Ascending aorta (tissue), 2 donors: Measurements from ENCODE around the gene GPA33. TPM values are rescaled to one million over a fixed set of nuclear protein-coding genes. Genes with fewer than 3 reads are reported as not detected.

Source experiments
- DNase-seq, 2 donors: peaks; one replicate each; pipeline ENCODE4 v3.0.0-alpha.2; 2019; ENCODE audit warnings: low spot score in 2 of 2
- H3K27ac ChIP-seq, 2 donors: fragments of 200-600 bp; sonication (generic); one replicate each; pipeline ENCODE4 v1.5.1; 2016 to 2017; ENCODE audit warnings: mild to moderate bottlenecking in 1 of 2
- H3K27me3 ChIP-seq: fragments of 200-600 bp; sonication (generic); one replicate; pipeline ENCODE4 v1.5.1; 2017
- H3K36me3 ChIP-seq, 2 donors: fragments of 200-600 bp; sonication (generic); one replicate each; pipeline ENCODE4 v1.5.1; 2016
- H3K4me1 ChIP-seq, 2 donors: fragments of 200-600 bp; sonication (generic); one replicate each; pipeline ENCODE4 v1.5.1; 2016 to 2017; ENCODE audit warnings: mild to moderate bottlenecking in 1 of 2
- H3K4me3 ChIP-seq, 2 donors: fragments of 200-600 bp; sonication (generic); one replicate each; pipeline ENCODE4 v1.5.1; 2016 to 2017; ENCODE audit warnings: mild to moderate bottlenecking in 1 of 2
- H3K9me3 ChIP-seq, 2 donors: fragments of 200-600 bp; sonication (generic); one replicate each; pipeline ENCODE4 v1.5.1; 2016
- intact Hi-C: fragments of 100-400 bp; cut with DNase I; formaldehyde crosslinking; loops from one replicate; pipeline ENCODE4 v1.15.1; 2023
- total RNA-seq: library from RNA; depleted of rRNA; stranded (reverse); fragments of >200 nt; gene quantifications from one replicate; pipeline ENCODE4 v1.1.0, GENCODE V29; 2016
- TF ChIP-seq, protein P1 (sequence below), 3 experiments: fragments of 200-600 bp in 2 of 3; fragments of 450-650 bp in 1 of 3; sonication (generic) in 2 of 3; IDR thresholded peaks; one replicate each; pipeline ENCODE4 v1.5.1; 2016 to 2019; ENCODE audit warnings: antibody characterized with exemption in 3 of 3, mild to moderate bottlenecking in 1 of 3, moderate library complexity in 1 of 3

Gene GPA33
- total RNA-seq, 1 donor from 2014 or later: not detected

DNA sequence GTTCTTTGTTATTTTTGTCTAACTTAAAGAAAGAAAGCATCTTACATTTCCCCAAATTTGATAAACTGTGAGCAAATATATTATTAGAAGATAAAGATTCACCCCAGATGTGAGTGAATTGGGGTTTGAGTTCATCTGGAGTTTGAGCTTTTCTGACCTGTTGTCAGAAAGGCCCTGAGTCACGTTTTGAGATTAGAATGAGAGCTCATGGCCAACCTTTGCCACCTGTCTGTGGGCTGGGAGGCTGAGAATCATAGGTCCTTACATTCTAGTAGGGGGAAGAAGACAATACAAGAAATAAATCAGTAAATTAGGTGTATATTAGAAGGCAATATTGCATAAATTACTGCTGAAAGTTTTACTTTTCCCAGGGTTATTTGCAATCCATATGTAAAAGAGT, 26.0 kb upstream of the GPA33 start:
- H3K36me3 ChIP-seq: peaks cover 0 to 3% of the 10 kb centered on the region in 2 donors
- no peak for DNase-seq
- TF ChIP-seq, protein P1, sequence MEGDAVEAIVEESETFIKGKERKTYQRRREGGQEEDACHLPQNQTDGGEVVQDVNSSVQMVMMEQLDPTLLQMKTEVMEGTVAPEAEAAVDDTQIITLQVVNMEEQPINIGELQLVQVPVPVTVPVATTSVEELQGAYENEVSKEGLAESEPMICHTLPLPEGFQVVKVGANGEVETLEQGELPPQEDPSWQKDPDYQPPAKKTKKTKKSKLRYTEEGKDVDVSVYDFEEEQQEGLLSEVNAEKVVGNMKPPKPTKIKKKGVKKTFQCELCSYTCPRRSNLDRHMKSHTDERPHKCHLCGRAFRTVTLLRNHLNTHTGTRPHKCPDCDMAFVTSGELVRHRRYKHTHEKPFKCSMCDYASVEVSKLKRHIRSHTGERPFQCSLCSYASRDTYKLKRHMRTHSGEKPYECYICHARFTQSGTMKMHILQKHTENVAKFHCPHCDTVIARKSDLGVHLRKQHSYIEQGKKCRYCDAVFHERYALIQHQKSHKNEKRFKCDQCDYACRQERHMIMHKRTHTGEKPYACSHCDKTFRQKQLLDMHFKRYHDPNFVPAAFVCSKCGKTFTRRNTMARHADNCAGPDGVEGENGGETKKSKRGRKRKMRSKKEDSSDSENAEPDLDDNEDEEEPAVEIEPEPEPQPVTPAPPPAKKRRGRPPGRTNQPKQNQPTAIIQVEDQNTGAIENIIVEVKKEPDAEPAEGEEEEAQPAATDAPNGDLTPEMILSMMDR (IDR thresholded peaks at IDR 0.05): no peak
- no peak overlapping the region for H3K4me3 ChIP-seq
- H3K4me1 ChIP-seq: no peaks in the 10 kb centered on the region
- H3K9me3 ChIP-seq: no peaks in the 10 kb centered on the region
- no peak overlapping the region for H3K27ac ChIP-seq
- no peaks in the 10 kb centered on the region for H3K27me3 ChIP-seq
- intact Hi-C loops: no loop called here

DNA sequence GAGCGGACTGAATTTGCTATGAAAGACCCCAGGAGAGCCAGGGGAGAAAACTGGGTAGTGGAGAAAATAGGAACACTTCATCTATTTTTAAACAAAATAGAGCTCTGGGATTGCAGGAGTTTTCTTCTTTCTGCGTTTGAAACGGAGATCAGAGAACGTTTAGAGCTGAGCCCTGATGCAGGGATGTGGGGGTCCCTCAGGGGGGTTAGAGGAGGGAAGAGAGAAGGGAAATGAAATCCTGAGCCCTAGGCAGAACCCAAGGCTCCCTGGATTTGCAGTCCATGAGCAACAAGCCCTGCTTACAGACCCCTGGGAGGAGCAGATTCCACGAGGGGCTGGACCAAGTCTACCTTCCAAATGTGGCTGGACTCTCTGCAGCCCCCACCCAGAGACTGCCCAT, 25.5 kb upstream of the GPA33 start:
- Histone ChIP-seq H3K9me3 (no peaks in the 10 kb centered on the region), H3K27ac (no peak overlapping the region), H3K4me3 (no peak overlapping the region), H3K4me1 (no peaks in the 10 kb centered on the region), H3K36me3 (peaks cover 0 to 3% of the 10 kb centered on the region in 2 donors), H3K27me3 (no peaks in the 10 kb centered on the region)
- TF ChIP-seq, protein P1 (IDR thresholded peaks at IDR 0.05): no peak
- no peak for DNase-seq
- intact Hi-C loops: no loop called here

DNA sequence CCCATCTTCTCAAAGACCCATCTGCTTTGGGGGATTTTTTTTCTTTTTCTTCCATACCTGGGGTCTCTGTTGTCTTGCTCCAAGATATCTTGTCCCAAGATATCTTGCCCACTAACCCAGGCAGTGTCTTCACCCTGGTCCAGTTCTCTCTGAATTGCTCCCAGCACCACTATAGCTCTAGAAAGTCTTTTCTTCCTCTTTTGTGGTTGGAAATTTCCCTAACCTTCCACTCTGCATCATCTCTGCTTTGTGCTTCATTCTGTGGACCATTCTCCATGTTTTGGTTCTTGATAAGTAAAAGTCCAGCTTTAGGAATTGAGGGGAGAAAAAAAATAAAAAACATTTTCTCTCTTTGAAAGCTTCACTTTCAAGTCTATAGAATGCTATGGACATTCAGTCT, 24.5 kb upstream of the GPA33 start:
- no peak for DNase-seq
- Histone ChIP-seq H3K4me3 (no peak overlapping the region), H3K36me3 (peaks cover 0 to 3% of the 10 kb centered on the region in 2 donors), H3K27me3 (no peaks in the 10 kb centered on the region), H3K9me3 (no peaks in the 10 kb centered on the region), H3K4me1 (no peaks in the 10 kb centered on the region), H3K27ac (no peak overlapping the region)
- intact Hi-C loops: no loop called here
- TF ChIP-seq, protein P1 (IDR thresholded peaks at IDR 0.05): no peak

DNA sequence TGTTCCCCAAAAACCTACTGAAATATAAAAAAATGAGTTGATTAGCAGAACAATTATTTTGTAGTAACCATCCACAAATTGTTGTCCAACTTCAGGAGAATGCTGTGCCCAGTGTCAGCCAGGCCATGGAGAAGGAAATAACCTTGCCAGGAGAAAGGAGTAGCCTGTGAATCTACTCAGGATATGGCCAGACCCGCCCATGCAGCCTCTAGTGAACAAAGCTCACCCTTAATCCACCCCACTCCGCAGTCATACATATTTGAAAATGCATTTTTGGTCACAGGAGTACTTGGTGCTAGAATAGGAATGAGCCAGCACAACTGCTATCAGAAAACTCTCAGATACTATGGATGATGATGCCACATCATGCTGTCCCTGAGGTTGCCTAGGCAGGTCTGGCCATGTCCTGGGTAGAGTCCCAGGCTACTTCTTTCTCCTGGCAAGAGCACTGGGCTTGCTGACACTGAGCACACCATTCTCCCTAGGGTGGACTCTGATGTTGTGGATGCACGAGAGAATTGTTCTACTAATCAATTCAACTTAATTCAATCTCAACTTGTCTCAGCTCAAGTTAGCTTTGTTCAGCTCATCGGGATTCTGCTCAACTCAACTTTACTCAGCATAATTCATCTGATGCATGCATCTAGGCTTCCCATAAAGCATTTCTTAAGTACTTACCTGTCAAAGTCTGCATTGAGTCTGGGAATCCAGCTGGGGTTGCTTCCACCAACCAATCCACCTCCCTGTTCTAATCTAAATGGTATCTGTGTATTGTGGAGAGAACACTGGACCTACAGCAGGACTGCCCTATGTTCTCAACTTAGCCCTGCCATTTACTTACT, 21.9 kb upstream of the GPA33 start:
- Histone ChIP-seq H3K4me3 (no peak overlapping the region), H3K27me3 (no peaks in the 10 kb centered on the region), H3K9me3 (no peaks in the 10 kb centered on the region), H3K27ac (no peak overlapping the region), H3K4me1 (no peaks in the 10 kb centered on the region), H3K36me3 (peaks cover 0 to 5% of the 10 kb centered on the region in 2 donors)
- DNase-seq: no peak
- intact Hi-C loops: no loop called here
- TF ChIP-seq, protein P1 (IDR thresholded peaks at IDR 0.05): no peak

DNA sequence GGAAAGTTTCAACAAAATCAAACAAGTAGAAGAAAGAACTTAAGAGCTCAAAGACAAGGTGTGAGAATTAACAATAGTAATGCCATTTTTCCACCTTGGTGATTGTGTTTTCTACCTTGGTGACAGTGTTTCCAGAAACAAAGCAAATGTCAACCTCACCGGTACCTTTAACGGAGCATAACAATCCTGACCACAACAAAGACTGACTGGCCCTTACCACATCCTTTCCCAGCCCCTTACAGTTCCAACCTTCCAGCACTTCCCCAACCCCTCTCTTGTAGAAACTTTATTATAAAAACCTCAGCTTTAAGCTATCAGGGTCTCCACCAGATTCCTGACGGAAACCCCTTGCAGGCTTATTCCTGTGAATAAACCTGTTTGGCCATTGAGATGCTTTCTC, 20.4 kb upstream of the GPA33 start:
- Histone ChIP-seq H3K27me3 (no peaks in the 10 kb centered on the region), H3K36me3 (peaks cover 0 to 3% of the 10 kb centered on the region in 2 donors), H3K9me3 (no peaks in the 10 kb centered on the region), H3K27ac (no peak overlapping the region), H3K4me3 (no peak overlapping the region), H3K4me1 (no peaks in the 10 kb centered on the region)
- intact Hi-C loops: no loop called here
- TF ChIP-seq, protein P1 (IDR thresholded peaks at IDR 0.05): no peak
- no peak for DNase-seq
